Esophagus muscularis mucosa (tissue), 4 donors: ENCODE data around the gene MED7.

Source experiments
- CTCF ChIP-seq, 3 experiments: fragments of 200-600 bp in 2 of 3; fragments of 450-650 bp in 1 of 3; sonication (generic) in 2 of 3; IDR thresholded peaks; one replicate each; pipeline ENCODE4 v1.5.1; 2017 to 2019; ENCODE audit warnings: antibody characterized with exemption in 3 of 3, mild to moderate bottlenecking in 2 of 3, moderate library complexity in 1 of 3
- EP300 ChIP-seq: sonication (generic); formaldehyde crosslinking; IDR thresholded peaks from one replicate; pipeline ENCODE4 v1.6.1; 2017; ENCODE audit warnings: antibody characterized with exemption
- POLR2A ChIP-seq: fragments of 450-650 bp; IDR thresholded peaks from one replicate; pipeline ENCODE4 v1.6.1; 2017; ENCODE audit warnings: antibody characterized with exemption, moderate library complexity, mild to moderate bottlenecking, low read depth
- POLR2AphosphoS5 ChIP-seq, 2 donors: sonication (generic); formaldehyde crosslinking; IDR thresholded peaks; one replicate each; pipeline ENCODE4 v1.6.1; 2017; ENCODE audit warnings: antibody characterized with exemption in 2 of 2

GRCh38 chr5:157120102-157120501 is 22.6 kb downstream of the MED7 start:
- no peak for TF ChIP-seq CTCF (IDR thresholded peaks at IDR 0.05)
- no peak for TF ChIP-seq EP300
- no peak for TF ChIP-seq POLR2AphosphoS5 (IDR thresholded peaks at IDR 0.05)
- no peak for TF ChIP-seq POLR2A
